ENCODE measurements around the gene LAGE3. TPM values are rescaled to one million over a fixed set of nuclear protein-coding genes. Genes with fewer than 3 reads are reported as not detected.
A peak's percentile ranks its signal among the peaks of the same experiment; 100 is the strongest.

Gene LAGE3
- total and polyA plus RNA-seq, 8 donors, result 9.5 to 19.6 (median 12.7) TPM

- WGBS, 2 donors, result 89 to 93% methylated on average over 26 of the region's 26 CpGs
- FAIRE-seq (no peak), ATAC-seq (no peak), DNase-seq (peak in 1 of 6 donors; percentile 77)
- Histone ChIP-seq H3K4me3 (no peak overlapping the region), H3K27ac (no peak overlapping the region), H3K4me1 (no peaks in the 10 kb centered on the region), H3K9me3 (no peaks in the 10 kb centered on the region), H3K27me3 (no peaks in the 10 kb centered on the region), H3K36me3 (peaks cover 0 to 2% (median 0%) of the 10 kb centered on the region in 3 donors)
- TF ChIP-seq CTCF (IDR thresholded peaks at IDR 0.05), result no peak
- intact Hi-C loops (cut with DNase I), result no loop called here
These were observed 18.8 kb downstream of the LAGE3 start for GRCh38 chrX:154460326-154460725.

GRCh38 chrX:154459832-154460231 is 19.2 kb downstream of the LAGE3 start:
- peak overlapping the region in 1 of 4 donors; percentile 54 for H3K4me3 ChIP-seq
- H3K4me1 ChIP-seq, result no peaks in the 10 kb centered on the region
- no peak for ATAC-seq
- H3K27me3 ChIP-seq, result no peaks in the 10 kb centered on the region
- intact Hi-C loops (cut with DNase I), result no loop called here
- WGBS, 2 donors, result 71 to 79% methylated on average over 14 of the region's 14 CpGs
- no peaks in the 10 kb centered on the region for H3K9me3 ChIP-seq
- no peak overlapping the region for H3K27ac ChIP-seq
- no peak for TF ChIP-seq CTCF (IDR thresholded peaks at IDR 0.05)
- peak in 2 of 6 donors; percentile 43 to 69 for DNase-seq
- no peaks in the 10 kb centered on the region for H3K36me3 ChIP-seq
- no peak for FAIRE-seq

GRCh38 chrX:154458954-154459778 is 19.9 kb downstream of the LAGE3 start:
- WGBS, 2 donors, result 33 to 58% methylated on average over 13 to 15 of the region's 15 CpGs
- intact Hi-C loops (cut with DNase I), result no loop called here
- ATAC-seq (peak; percentile 49 to 74 (median 70)), FAIRE-seq (no peak), DNase-seq (peak in 3 of 6 donors; percentile 21 to 65 (median 54))
- no peaks in the 10 kb centered on the region for H3K4me1 ChIP-seq
- no peaks in the 10 kb centered on the region for H3K9me3 ChIP-seq
- no peaks in the 10 kb centered on the region for H3K36me3 ChIP-seq
- H3K27ac ChIP-seq, result no peak overlapping the region
- no peak for TF ChIP-seq CTCF (IDR thresholded peaks at IDR 0.05)
- H3K27me3 ChIP-seq, result no peaks in the 10 kb centered on the region
- peak overlapping the region in 3 of 4 donors; percentile 52 to 57 (median 54) for H3K4me3 ChIP-seq

- ATAC-seq, result peak; percentile 72 to 77 (median 74)
- H3K4me1 ChIP-seq, result no peaks in the 10 kb centered on the region
- H3K9me3 ChIP-seq, result no peaks in the 10 kb centered on the region
- no peak for TF ChIP-seq CTCF (IDR thresholded peaks at IDR 0.05)
- peak within 1 kb of the TSS; percentile 26 to 57 (median 53) for H3K4me3 ChIP-seq
- FAIRE-seq, result no peak
- no peaks in the 10 kb centered on the region for H3K36me3 ChIP-seq
- WGBS, 2 donors, result 0 to 41% methylated on average over 40 to 86 of the region's 88 CpGs
- intact Hi-C loops (cut with DNase I), result no loop called here
- no peaks in the 10 kb centered on the region for H3K27me3 ChIP-seq
- peak in 5 of 6 donors; percentile 27 to 85 (median 70) for DNase-seq
- H3K27ac ChIP-seq, result peak within 1 kb of the TSS in 2 of 4 donors; percentile 22 to 33
These were observed 20.7 kb downstream of the LAGE3 start, which contains the start of gene PLXNA3 for GRCh38 chrX:154458116-154458953. TSS of gene PLXNA3 (plus strand) at chrX:154458281. CDS start at chrX:154460184, 1,903 bp downstream.

All from pancreas (tissue), 10 donors.